Suprapubic skin (tissue), 4 donors: Measurements from ENCODE around the gene DBF4. TPM values are rescaled to one million over a fixed set of nuclear protein-coding genes. Genes with fewer than 3 reads are reported as not detected.
"Not testable (repeated sequence)": the region's sequence is repeated elsewhere in the genome, so short reads cannot be mapped to it uniquely, and the experiment has no call there.

Experiments used
- DNase-seq, 2 donors: peaks; one replicate each; pipeline ENCODE4 v3.0.0-alpha.2; 2019; ENCODE audit warnings: low spot score in 2 of 2
- H3K27ac ChIP-seq: fragments of 200-600 bp; sonication (generic); one replicate; pipeline ENCODE4 v1.5.1; 2019
- H3K27me3 ChIP-seq: fragments of 200-600 bp; sonication (generic); one replicate; pipeline ENCODE4 v1.5.1; 2019
- H3K36me3 ChIP-seq: fragments of 200-600 bp; sonication (generic); one replicate; pipeline ENCODE4 v1.5.1; 2019
- H3K4me1 ChIP-seq: fragments of 200-600 bp; sonication (generic); one replicate; pipeline ENCODE4 v1.5.1; 2019
- H3K4me3 ChIP-seq: fragments of 200-600 bp; sonication (generic); one replicate; pipeline ENCODE4 v1.5.1; 2019; ENCODE audit warnings: mild to moderate bottlenecking
- H3K9me3 ChIP-seq: fragments of 200-600 bp; sonication (generic); one replicate; pipeline ENCODE4 v1.5.1; 2019
- CTCF ChIP-seq, 2 donors: fragments of 200-600 bp in 1 of 2; fragments of 450-650 bp in 1 of 2; sonication (generic) in 1 of 2; IDR thresholded peaks; one replicate each; pipeline ENCODE4 v1.5.1; 2016 to 2019; ENCODE audit warnings: antibody characterized with exemption in 2 of 2, mild to moderate bottlenecking in 1 of 2, moderate library complexity in 1 of 2
- EP300 ChIP-seq: sonication (generic); formaldehyde crosslinking; IDR thresholded peaks from one replicate; pipeline ENCODE4 v1.6.1; 2017; ENCODE audit warnings: antibody characterized with exemption
- POLR2A ChIP-seq, 2 donors: fragments of 450-650 bp; IDR thresholded peaks; one replicate each; pipeline ENCODE4 v1.6.1; 2017; ENCODE audit warnings: antibody characterized with exemption in 2 of 2, mild to moderate bottlenecking in 2 of 2, moderate library complexity in 2 of 2
- POLR2AphosphoS5 ChIP-seq, 3 donors: sonication (generic); formaldehyde crosslinking; IDR thresholded peaks; one replicate each; pipeline ENCODE4 v1.6.1; 2017; ENCODE audit warnings: antibody characterized with exemption in 3 of 3
- WGBS: methylation state at CpG from one replicate; pipeline ENCODE4 v1.1.5; 2018; 5-methylcytosine and 5-hydroxymethylcytosine counted together
- total RNA-seq, 4 donors: library from RNA; depleted of rRNA; stranded (reverse); fragments of >200 nt; gene quantifications; one replicate each; pipeline ENCODE4 v1.1.0, GENCODE V29; 2016

DBF4 gene
- total RNA-seq, 4 donors from 2014 or later = 16.7 to 32.1 (median 20.1) TPM

GRCh38 chr7:87870471-87870870 is 5.8 kb upstream of the DBF4 start:
- peaks cover 6% of the 10 kb centered on the region for H3K36me3 ChIP-seq
- no peak overlapping the region for H3K4me3 ChIP-seq
- H3K9me3 ChIP-seq = peaks cover 5% of the 10 kb centered on the region
- no peak for TF ChIP-seq POLR2AphosphoS5 (IDR thresholded peaks at IDR 0.05)
- no peak for TF ChIP-seq EP300
- no peak for TF ChIP-seq POLR2A (IDR thresholded peaks at IDR 0.05)
- TF ChIP-seq CTCF (IDR thresholded peaks at IDR 0.05) = no peak
- DNase-seq = no peak
- H3K4me1 ChIP-seq = peaks cover 11% of the 10 kb centered on the region
- no peak overlapping the region for H3K27ac ChIP-seq
- WGBS = 92% methylated on average over 4 of the region's 4 CpGs
- H3K27me3 ChIP-seq = no peaks in the 10 kb centered on the region

- Histone ChIP-seq H3K4me3 (no peak overlapping the region), H3K27me3 (no peaks in the 10 kb centered on the region), H3K27ac (no peak overlapping the region), H3K9me3 (peaks cover 5% of the 10 kb centered on the region), H3K4me1 (peaks cover 14% of the 10 kb centered on the region), H3K36me3 (no peaks in the 10 kb centered on the region)
- WGBS = 89% methylated on average over 5 of the region's 5 CpGs
- no peak for DNase-seq
- TF ChIP-seq POLR2AphosphoS5 (IDR thresholded peaks at IDR 0.05) = no peak
- no peak for TF ChIP-seq POLR2A (IDR thresholded peaks at IDR 0.05)
- no peak for TF ChIP-seq EP300
- no peak for TF ChIP-seq CTCF (IDR thresholded peaks at IDR 0.05)
Measured at GRCh38 chr7:87872346-87872745, 3.9 kb upstream of the DBF4 start.

- H3K36me3 ChIP-seq, H3K4me3 ChIP-seq, H3K27ac ChIP-seq, H3K9me3 ChIP-seq, H3K27me3 ChIP-seq, DNase-seq: not testable (repeated sequence)
- H3K4me1 ChIP-seq = peaks cover 24% of the 10 kb centered on the region
- 93% methylated on average over 10 of the region's 10 CpGs for WGBS
Measured at GRCh38 chr7:87873328-87873727, 3.0 kb upstream of the DBF4 start.

- Histone ChIP-seq H3K27ac (no peak overlapping the region), H3K4me3 (no peak overlapping the region), H3K9me3 (peaks cover 5% of the 10 kb centered on the region), H3K36me3 (no peaks in the 10 kb centered on the region), H3K27me3 (no peaks in the 10 kb centered on the region), H3K4me1 (peaks cover 31% of the 10 kb centered on the region)
- WGBS = 68% methylated on average over 4 of the region's 4 CpGs
- TF ChIP-seq POLR2A (IDR thresholded peaks at IDR 0.05) (no peak), POLR2AphosphoS5 (IDR thresholded peaks at IDR 0.05) (no peak), CTCF (IDR thresholded peaks at IDR 0.05) (no peak), EP300 (no peak)
- DNase-seq = no peak
Measured at GRCh38 chr7:87874066-87874465, 2.2 kb upstream of the DBF4 start.

- Histone ChIP-seq H3K27ac (peak overlapping the region; percentile 93), H3K27me3 (no peaks in the 10 kb centered on the region), H3K9me3 (peaks cover 5% of the 10 kb centered on the region), H3K4me1 (peaks cover 31% of the 10 kb centered on the region), H3K4me3 (peak overlapping the region; percentile 95), H3K36me3 (no peaks in the 10 kb centered on the region)
- 4% methylated on average over 21 of the region's 35 CpGs for WGBS
- TF ChIP-seq CTCF (IDR thresholded peaks at IDR 0.05) = no peak
- no peak for TF ChIP-seq EP300
- TF ChIP-seq POLR2AphosphoS5 (IDR thresholded peaks at IDR 0.05) = no peak
- TF ChIP-seq POLR2A (IDR thresholded peaks at IDR 0.05) = no peak
- no peak for DNase-seq
Measured at GRCh38 chr7:87875151-87876039, 898 bp upstream of the DBF4 start.
